WTC11 (cell line): ENCODE measurements around the gene KLK15. TPM values are rescaled to one million over a fixed set of nuclear protein-coding genes. Genes with fewer than 3 reads are reported as not detected.

Source experiments
- ATAC-seq: fragments of 200-7000 bp; cut with Tn5 transposase; 2 replicates; pipeline ENCODE4 v1.10.0; 2021; ENCODE audit warnings: mild to moderate bottlenecking, moderate library complexity
- CTCF ChIA-PET: fragments of 300-600 bp; sonication (Branson Sonifier 250); formaldehyde crosslinking; loops from one replicate; lab custom pipeline; 2021; ENCODE audit warnings: antibody characterized with exemption; lab: Charles Lee
- POLR2A ChIA-PET: fragments of 350-600 bp; sonication (Branson Sonifier 250); formaldehyde crosslinking; loops from one replicate; lab custom pipeline; 2021; ENCODE audit warnings: antibody characterized with exemption; lab: Charles Lee
- DNase-seq: peaks from one replicate; pipeline ENCODE4 v3.0.0; 2021; ENCODE audit warnings: low spot score
- H3K27ac Mint-ChIP-seq: 2 replicates; pipeline ENCODE4 v1.8.0; 2021; ENCODE audit warnings: mixed read lengths
- H3K27me3 Mint-ChIP-seq: 2 replicates; pipeline ENCODE4 v1.8.0; 2021; ENCODE audit warnings: low read depth, mild to moderate bottlenecking, moderate library complexity, mixed read lengths
- H3K36me3 Mint-ChIP-seq: 2 replicates; pipeline ENCODE4 v1.8.0; 2021; ENCODE audit warnings: mixed read lengths
- H3K4me1 Mint-ChIP-seq: 2 replicates; pipeline ENCODE4 v1.8.0; 2022; ENCODE audit warnings: mixed read lengths
- H3K4me3 Mint-ChIP-seq: 2 replicates; pipeline ENCODE4 v1.8.0; 2021; ENCODE audit warnings: mild to moderate bottlenecking, moderate library complexity, mixed read lengths
- H3K9me3 Mint-ChIP-seq: 2 replicates; pipeline ENCODE4 v1.8.0; 2021; ENCODE audit warnings: mixed read lengths
- ATF3 ChIP-seq: sonication (generic); formaldehyde crosslinking; conservative IDR thresholded peaks from 2 replicates; pipeline ENCODE4 v1.8.1; 2022; ENCODE audit warnings: mild to moderate bottlenecking, missing genetic modification reagents
- ATF6 ChIP-seq: sonication (generic); formaldehyde crosslinking; IDR thresholded peaks from 2 replicates; pipeline ENCODE4 v1.8.1; 2023; ENCODE audit warnings: mild to moderate bottlenecking, missing genetic modification reagents
- E2F1 ChIP-seq: sonication (generic); formaldehyde crosslinking; IDR thresholded peaks from 2 replicates; pipeline ENCODE4 v1.8.0; 2022; ENCODE audit warnings: mild to moderate bottlenecking, missing genetic modification reagents
- ELF4 ChIP-seq: sonication (generic); formaldehyde crosslinking; IDR thresholded peaks from 2 replicates; pipeline ENCODE4 v1.8.1; 2022; ENCODE audit warnings: low read depth, mild to moderate bottlenecking, moderate library complexity, missing genetic modification reagents
- ERG ChIP-seq: fragments of 250-450 bp; sonication (Bioruptor Pico); IDR thresholded peaks from 2 replicates; pipeline ENCODE4 v1.8.0; 2021; ENCODE audit warnings: mild to moderate bottlenecking
- ETV6 ChIP-seq: sonication (generic); formaldehyde crosslinking; IDR thresholded peaks from 2 replicates; pipeline ENCODE4 v1.8.1; 2022; ENCODE audit warnings: mild to moderate bottlenecking, missing genetic modification reagents
- JUN ChIP-seq: sonication (generic); formaldehyde crosslinking; IDR thresholded peaks from 2 replicates; pipeline ENCODE4 v1.8.0; 2023; ENCODE audit warnings: mild to moderate bottlenecking, missing genetic modification reagents
- MAX ChIP-seq: sonication (generic); formaldehyde crosslinking; IDR thresholded peaks from 2 replicates; pipeline ENCODE4 v1.8.0; 2022; ENCODE audit warnings: mild to moderate bottlenecking, missing genetic modification reagents
- PRRX2 ChIP-seq: fragments of 250-450 bp; sonication (Bioruptor Pico); IDR thresholded peaks from 2 replicates; pipeline ENCODE4 v1.8.0; 2021; ENCODE audit warnings: mild to moderate bottlenecking
- SMAD3 ChIP-seq: sonication (generic); formaldehyde crosslinking; IDR thresholded peaks from 2 replicates; pipeline ENCODE4 v1.8.0; 2022; ENCODE audit warnings: missing genetic modification reagents, mild to moderate bottlenecking, borderline replicate concordance
- USF2 ChIP-seq: sonication (generic); formaldehyde crosslinking; IDR thresholded peaks from 2 replicates; pipeline ENCODE4 v1.8.1; 2023; ENCODE audit warnings: mild to moderate bottlenecking, missing genetic modification reagents, moderate library complexity
- ZMAT4 ChIP-seq: fragments of 250-450 bp; sonication (Bioruptor Pico); IDR thresholded peaks from 2 replicates; pipeline ENCODE4 v1.9.0; 2021; ENCODE audit warnings: mild to moderate bottlenecking
- ZNF512 ChIP-seq: sonication (generic); formaldehyde crosslinking; IDR thresholded peaks from 2 replicates; pipeline ENCODE4 v1.8.1; 2022; ENCODE audit warnings: missing genetic modification reagents, borderline replicate concordance
- ZNF532 ChIP-seq: fragments of 250-450 bp; sonication (Bioruptor Pico); IDR thresholded peaks from 2 replicates; pipeline ENCODE4 v1.9.0; 2021; ENCODE audit warnings: mild to moderate bottlenecking, borderline replicate concordance
- ZSCAN18 ChIP-seq: fragments of 250-450 bp; sonication (Bioruptor Pico); IDR thresholded peaks from 2 replicates; pipeline ENCODE4 v2.1.2; 2022; ENCODE audit warnings: mild to moderate bottlenecking, moderate library complexity
- total RNA-seq: library from RNA; stranded (reverse); gene quantifications from 3 replicates; pipeline ENCODE4 v1.2.3, GENCODE V29; 2021

KLK15 gene
- total RNA-seq, 1 experiment from 2014 or later: not detected

- CTCF ChIA-PET: interaction anchor here (0.7 to 5.1 kb wide), 9 partner anchors 9 to 269 kb away, joined by 3 to 38 read pairs (median 4); partner anchors contain the start of genes KLK13 and KLK3
- no peaks in the 10 kb centered on the region for H3K9me3 Mint-ChIP-seq
- no peak for TF ChIP-seq ZSCAN18 (CRISPR knock-in tag)
- 0 out of 2 replicates have a peak, but pooled peaks have one; percentile 18 for TF ChIP-seq MAX (CRISPR knock-in tag)
- TF ChIP-seq SMAD3 (CRISPR knock-in tag): peak; percentile 72; the same call in 1 of the 2 replicates
- TF ChIP-seq ATF3 (CRISPR knock-in tag): 0 out of 2 replicates have a peak, but pooled peaks have one; percentile 8
- no peak for TF ChIP-seq USF2 (CRISPR knock-in tag)
- TF ChIP-seq ETV6 (CRISPR knock-in tag): peak; percentile 9; the same call in 1 of the 2 replicates
- no peak for TF ChIP-seq ATF6 (CRISPR knock-in tag)
- TF ChIP-seq, all 79 proteins: peak for 4
- peak overlapping the region; percentile 79; the same call in 1 of the 2 replicates for H3K27ac Mint-ChIP-seq
- peaks cover 14% of the 10 kb centered on the region for H3K4me1 Mint-ChIP-seq
- DNase-seq: no peak
- no peak overlapping the region for H3K4me3 Mint-ChIP-seq
- POLR2A ChIA-PET: interaction anchor here (0.8 to 1.4 kb wide), 4 partner anchors 9 to 412 kb away, joined by 3 to 6 read pairs (median 4); no protein-coding TSS in a partner anchor
- H3K36me3 Mint-ChIP-seq: peaks cover 26% of the 10 kb centered on the region
- peaks cover 16% of the 10 kb centered on the region for H3K27me3 Mint-ChIP-seq
- ATAC-seq: no peak; the same call in 1 of the 2 replicates
These were observed 37.7 kb downstream of the KLK15 start for GRCh38 chr19:50795664-50796073.

GRCh38 chr19:50794876-50795663 is 38.3 kb downstream of the KLK15 start:
- ATAC-seq: peak; percentile 28
- CTCF ChIA-PET: interaction anchor here (0.6 to 5.1 kb wide), 8 partner anchors 12 to 481 kb away, joined by 3 to 38 read pairs (median 4); no protein-coding TSS in a partner anchor
- peak; percentile 36 for DNase-seq
- Mint-ChIP-seq H3K9me3 (no peaks in the 10 kb centered on the region), H3K27me3 (peaks cover 16% of the 10 kb centered on the region), H3K36me3 (peaks cover 22% of the 10 kb centered on the region), H3K27ac (peak overlapping the region; percentile 57; the same call in 1 of the 2 replicates), H3K4me1 (peaks cover 12% of the 10 kb centered on the region), H3K4me3 (no peak overlapping the region)
- POLR2A ChIA-PET: interaction anchor here (0.8 to 1.5 kb wide), 5 partner anchors 10 to 127 kb away, joined by 3 to 6 read pairs (median 5); no protein-coding TSS in a partner anchor
- TF ChIP-seq ERG (CRISPR knock-in tag): peak; percentile 79; the same call in 1 of the 2 replicates
- TF ChIP-seq ZNF532 (CRISPR knock-in tag): peak; percentile 73
- 0 out of 2 replicates have a peak, but pooled peaks have one; percentile 82 for TF ChIP-seq ZNF512 (CRISPR knock-in tag)
- peak; percentile 75 for TF ChIP-seq PRRX2 (CRISPR knock-in tag)
- TF ChIP-seq ZMAT4 (CRISPR knock-in tag): no peak; the same call in 1 of the 2 replicates
- no peak for TF ChIP-seq ELF4 (CRISPR knock-in tag)
- TF ChIP-seq E2F1 (CRISPR knock-in tag): peak; percentile 93
- no peak for TF ChIP-seq JUN
